A549 (cell line): Measurements from ENCODE around the gene ZNF219.

Source experiments
- CHD4 ChIP-seq: fragments of 200-600 bp; sonication (generic); IDR thresholded peaks from 2 replicates; pipeline ENCODE4 v1.6.1; 2016; ENCODE audit warnings: antibody characterized with exemption, mild to moderate bottlenecking, borderline replicate concordance
- CTCF ChIP-seq: fragments of >200 bp; sonication (Bioruptor Twin); formaldehyde crosslinking; IDR thresholded peaks from 3 replicates; pipeline ENCODE4 v1.5.1; 2016
- ESRRA ChIP-seq: fragments of 150-350 bp; IDR thresholded peaks from 2 replicates; pipeline ENCODE4 v1.6.1; 2014; ENCODE audit warnings: mild to moderate bottlenecking, low read length, borderline replicate concordance
- HOXA7 ChIP-seq: fragments of 250-450 bp; sonication (Bioruptor Pico); IDR thresholded peaks from 2 replicates; pipeline ENCODE4 v1.5.0; 2020; ENCODE audit warnings: mild to moderate bottlenecking, moderate library complexity
- MAZ ChIP-seq: fragments of 150-350 bp; IDR thresholded peaks from 2 replicates; pipeline ENCODE4 v1.6.1; 2014; ENCODE audit warnings: antibody characterized with exemption, low read depth, low read length, borderline replicate concordance
- RAD21 ChIP-seq, 2 experiments: fragments of >200 bp in 1 of 2; sonication (Bioruptor Twin) in 1 of 2; formaldehyde crosslinking in 1 of 2; IDR thresholded peaks in 1 of 2; conservative IDR thresholded peaks in 1 of 2; 2 replicates in 1 of 2; 3 replicates in 1 of 2; pipeline ENCODE4 v1.6.1; 2012 to 2018; ENCODE audit warnings: inconsistent platforms in 1 of 2
- USF2 ChIP-seq: fragments of 450-650 bp; IDR thresholded peaks from 2 replicates; pipeline ENCODE4 v1.6.1; 2014; ENCODE audit warnings: antibody characterized with exemption
- ZFP36 ChIP-seq: fragments of 450-650 bp; IDR thresholded peaks from 2 replicates; pipeline ENCODE4 v1.6.1; 2014; ENCODE audit warnings: borderline replicate concordance; ENCODE audit not compliant: partially characterized antibody
- ZSCAN20 ChIP-seq: fragments of 250-450 bp; sonication (Bioruptor Pico); IDR thresholded peaks from 2 replicates; pipeline ENCODE4 v1.8.0; 2022; ENCODE audit warnings: mild to moderate bottlenecking, moderate library complexity

- TF ChIP-seq HOXA7 (CRISPR knock-in tag) (no peak), CTCF (no peak), CHD4 (no peak), ZFP36 (no peak), USF2 (no peak), MAZ (no peak), ESRRA (no peak), ZSCAN20 (CRISPR knock-in tag) (no peak), RAD21 (conservative IDR thresholded peaks at IDR 0.05 in 1 of 2, IDR thresholded peaks at IDR 0.05 in 1 of 2) (no peak)
These were observed 20.5 kb upstream of the ZNF219 start for GRCh38 chr14:21118933-21119332.
